Hypothalamus (tissue), 51 donors: ENCODE results near the gene BCL11A.

Experiments
- DNase-seq, 51 donors: peaks; one replicate each; lab custom pipeline; 2025; lab: John Stamatoyannopoulos, UW

BCL11A gene

GRCh38 chr2:60560734-60561644, 7.5 kb upstream of the BCL11A start:
- DNase-seq = peak in 1 of 51 donors; percentile 43

- no peak for DNase-seq
Observed at GRCh38 chr2:60559880-60560279, 6.4 kb upstream of the BCL11A start.

GRCh38 chr2:60558536-60558935, 5.1 kb upstream of the BCL11A start:
- DNase-seq = no peak

GRCh38 chr2:60557486-60557864, 4.0 kb upstream of the BCL11A start:
- no peak for DNase-seq

- DNase-seq = peak in 1 of 51 donors; percentile 55
Observed at GRCh38 chr2:60556576-60557485, 3.4 kb upstream of the BCL11A start.

- peak in 1 of 51 donors; percentile 45 for DNase-seq
Observed at GRCh38 chr2:60556175-60556574, 2.7 kb upstream of the BCL11A start.

GRCh38 chr2:60555783-60556139, 2.3 kb upstream of the BCL11A start:
- peak in 1 of 51 donors; percentile 84 for DNase-seq

- peak in 12 of 51 donors; percentile 19 to 84 (median 32) for DNase-seq
Observed at GRCh38 chr2:60555066-60555782, 1.8 kb upstream of the BCL11A start.

- DNase-seq = peak in 1 of 51 donors; percentile 65
Observed at GRCh38 chr2:60554646-60555065, 1.2 kb upstream of the BCL11A start.

GRCh38 chr2:60554074-60554645, 706 bp upstream of the BCL11A start:
- DNase-seq = peak in 10 of 51 donors; percentile 10 to 55 (median 42)

- no peak for DNase-seq
Observed at GRCh38 chr2:60552851-60553494, 481 bp downstream of the BCL11A start.

GRCh38 chr2:60552078-60552850, 1.2 kb downstream of the BCL11A start:
- DNase-seq = peak in 3 of 51 donors; percentile 11 to 50 (median 21)

GRCh38 chr2:60551240-60552077, 2.0 kb downstream of the BCL11A start:
- DNase-seq = peak in 10 of 51 donors; percentile 10 to 50 (median 25)

- DNase-seq = peak in 1 of 51 donors; percentile 50
Observed at GRCh38 chr2:60550984-60551239, 2.5 kb downstream of the BCL11A start.

GRCh38 chr2:60550178-60550983, 3.1 kb downstream of the BCL11A start:
- peak in 42 of 51 donors; percentile 27 to 89 (median 63) for DNase-seq

GRCh38 chr2:60549928-60550177, 3.6 kb downstream of the BCL11A start:
- DNase-seq = peak in 4 of 51 donors; percentile 42 to 79 (median 56)

- peak in 8 of 51 donors; percentile 21 to 79 (median 34) for DNase-seq
Observed at GRCh38 chr2:60549238-60549927, 4.1 kb downstream of the BCL11A start.
